ENCODE data around the gene MELK.

MELK gene

DNA sequence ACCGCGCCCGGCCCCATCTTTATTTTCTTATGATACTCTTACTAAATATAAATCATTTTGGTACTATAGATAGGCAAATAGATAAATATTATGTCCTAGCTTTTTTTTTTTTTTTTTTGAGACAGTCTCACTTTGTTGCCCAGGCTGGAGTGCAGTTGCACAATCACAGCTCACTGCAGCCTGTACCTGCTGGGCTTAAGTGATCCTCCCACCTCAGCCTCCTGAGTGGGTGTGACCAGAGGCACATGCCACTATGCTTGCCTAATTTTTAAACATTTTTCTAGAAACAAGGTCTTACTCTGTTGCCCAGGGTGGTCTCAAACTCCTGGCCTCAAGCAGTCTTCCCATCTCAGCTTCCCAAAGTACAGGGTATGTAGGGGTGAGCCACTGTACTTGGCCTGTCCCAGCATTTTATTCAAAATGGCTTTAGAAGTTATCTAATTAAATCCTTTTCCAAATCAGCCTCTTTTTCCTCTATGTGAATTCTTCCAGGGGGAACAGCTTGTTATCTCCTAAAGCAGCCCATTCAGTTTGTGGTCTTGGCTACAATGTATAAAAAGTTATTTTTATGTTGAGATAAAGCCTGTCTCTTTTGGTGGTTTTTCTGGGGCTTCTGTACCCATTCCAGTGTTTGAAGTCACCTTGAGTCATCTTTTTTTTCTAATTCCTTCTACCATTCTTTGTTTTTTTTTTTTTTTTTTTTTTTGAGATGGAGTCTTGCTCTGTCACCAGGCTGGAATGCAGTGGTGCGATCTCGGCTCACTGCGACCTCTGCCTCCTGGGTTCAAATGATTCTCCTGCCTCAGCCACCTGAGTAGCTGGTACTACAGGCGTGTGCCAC, 12.1 kb downstream of the MELK start:
- no peak for DNase-seq

- DNase-seq = no peak
Measured at GRCh38 chr9:36590231-36590630, 17.5 kb downstream of the MELK start.

DNA sequence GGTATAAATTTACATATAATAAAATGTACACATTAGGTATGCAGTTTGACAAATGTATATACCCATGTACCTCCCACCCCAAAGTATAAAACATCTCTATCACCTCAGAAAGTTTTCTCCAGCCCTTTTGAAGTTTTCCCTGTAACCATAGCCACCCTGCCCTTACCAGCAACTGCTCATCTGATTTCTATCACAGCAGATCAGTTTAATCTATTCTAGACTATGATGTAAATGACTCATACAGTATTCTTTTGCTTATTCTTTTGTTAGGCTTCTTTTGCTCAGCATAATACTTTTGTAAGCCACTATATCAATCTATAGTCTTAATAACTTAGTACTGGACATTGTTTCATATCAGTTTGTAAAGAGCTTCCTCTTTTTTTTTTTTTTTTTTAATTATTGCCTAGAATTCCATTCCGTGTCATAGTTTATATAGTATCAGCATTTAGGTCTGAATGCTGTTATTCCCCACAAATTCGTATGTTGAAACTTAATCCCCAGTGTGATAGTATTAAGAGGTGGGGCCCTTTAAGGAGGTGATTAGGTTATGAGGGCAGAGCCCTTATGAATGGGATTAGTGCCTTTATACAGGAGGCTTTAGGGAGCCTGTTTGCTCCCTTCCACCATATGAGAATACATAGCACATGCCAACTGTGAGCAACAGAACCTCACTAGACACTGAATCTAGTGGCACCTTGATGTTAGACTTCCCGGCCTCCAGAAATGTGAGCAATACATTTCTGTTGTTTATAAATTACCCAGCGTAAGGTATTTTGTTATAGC, 20.3 kb downstream of the MELK start:
- DNase-seq = no peak

GRCh38 chr9:36594213-36594612, 21.5 kb downstream of the MELK start:
- DNase-seq = no peak

DNA sequence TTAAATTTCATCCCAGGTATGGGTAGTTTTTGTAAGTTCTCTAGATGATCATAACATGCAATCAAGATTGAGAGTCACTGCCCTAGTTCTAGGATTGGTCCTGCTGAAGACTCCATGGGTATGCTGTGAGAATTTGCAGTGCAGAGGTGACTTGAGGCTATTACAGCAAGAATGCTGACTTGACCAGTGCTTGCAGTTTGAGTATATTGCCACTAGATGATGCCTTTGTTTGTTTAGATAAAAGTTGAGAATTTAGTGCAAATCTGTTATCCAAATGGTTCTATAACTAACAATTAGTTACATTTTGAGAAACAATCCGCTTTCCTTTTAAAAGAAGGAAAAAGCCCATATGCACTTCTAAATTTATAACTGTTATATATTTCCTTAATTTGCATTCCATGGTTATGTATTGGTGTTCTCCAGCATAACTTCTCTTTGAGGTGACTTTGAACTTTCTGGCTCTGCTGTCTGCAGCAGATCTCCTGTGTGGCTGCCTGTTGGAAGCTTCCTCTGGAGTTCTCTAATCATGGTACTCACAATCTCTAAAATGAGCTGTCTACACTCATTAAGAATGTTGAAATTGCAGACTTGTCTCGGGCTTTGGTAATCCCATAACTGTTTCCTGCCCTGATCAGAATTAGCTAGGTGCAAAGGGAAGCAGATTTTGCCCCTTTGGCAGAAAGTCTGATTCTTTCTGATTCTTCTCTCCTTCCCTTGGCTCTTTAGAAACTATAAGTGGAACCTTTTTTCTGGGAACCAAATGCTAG, 24.9 kb downstream of the MELK start:
- DNase-seq = no peak

DNA sequence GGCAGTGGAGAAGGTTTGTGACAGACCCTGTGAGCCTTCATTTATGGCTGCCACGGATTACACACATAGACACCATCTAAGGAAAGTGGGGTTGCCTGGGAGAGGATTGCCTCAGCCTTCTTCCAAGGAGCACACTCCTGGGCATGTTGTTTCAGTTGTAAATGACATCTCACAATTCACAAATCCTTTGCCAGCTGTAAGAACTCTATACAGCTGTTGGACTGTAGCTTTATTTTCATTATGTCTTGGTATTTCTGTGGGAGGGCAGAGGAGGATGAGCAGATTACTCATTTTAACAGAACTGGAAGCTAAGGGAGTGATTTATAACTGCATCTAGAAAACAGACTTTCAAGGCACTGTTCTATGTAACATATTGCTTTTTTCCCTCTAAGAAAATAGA, 25.6 kb downstream of the MELK start:
- DNase-seq = no peak

DNA sequence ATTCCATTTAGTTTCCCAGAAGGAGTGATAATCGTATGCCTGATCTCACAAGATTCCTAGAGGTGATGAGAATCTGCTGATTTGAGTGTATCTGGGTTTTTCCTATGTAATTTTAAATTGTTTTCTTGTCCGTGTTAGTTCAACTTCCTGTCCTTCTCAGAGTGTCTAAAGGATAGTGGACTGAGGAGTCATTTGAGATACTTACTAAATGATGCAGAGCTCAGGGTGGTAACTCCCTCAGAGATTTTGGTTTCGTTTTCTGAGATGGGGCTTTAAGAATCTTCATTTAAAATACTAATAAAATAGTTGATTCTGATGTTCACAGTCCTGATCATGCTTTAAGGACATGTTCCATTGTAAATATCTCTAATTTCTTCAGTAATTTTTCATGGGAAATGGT, 30.3 kb downstream of the MELK start:
- no peak for DNase-seq

DNA sequence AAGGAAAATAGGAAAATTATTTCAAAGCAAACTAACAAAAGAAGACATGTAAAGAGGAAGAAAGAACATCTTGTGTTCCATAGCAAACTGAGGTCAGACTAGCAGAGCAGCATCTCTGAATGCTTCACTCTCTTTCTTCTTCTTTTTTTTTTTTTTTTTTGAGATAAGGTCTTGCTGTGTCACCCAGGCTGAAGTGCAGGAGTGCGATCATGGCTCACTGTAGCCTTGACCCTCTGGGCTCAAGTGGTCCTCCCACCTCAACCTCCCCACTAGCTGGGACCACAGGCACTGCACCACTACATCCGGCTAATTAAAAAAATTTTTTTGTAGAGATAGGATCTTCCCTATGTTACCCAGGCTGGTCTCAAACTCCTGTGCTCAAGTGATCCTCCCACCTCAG, 36.6 kb downstream of the MELK start:
- no peak for DNase-seq

GRCh38 chr9:36622121-36622520, 49.4 kb downstream of the MELK start:
- no peak for DNase-seq

DNA sequence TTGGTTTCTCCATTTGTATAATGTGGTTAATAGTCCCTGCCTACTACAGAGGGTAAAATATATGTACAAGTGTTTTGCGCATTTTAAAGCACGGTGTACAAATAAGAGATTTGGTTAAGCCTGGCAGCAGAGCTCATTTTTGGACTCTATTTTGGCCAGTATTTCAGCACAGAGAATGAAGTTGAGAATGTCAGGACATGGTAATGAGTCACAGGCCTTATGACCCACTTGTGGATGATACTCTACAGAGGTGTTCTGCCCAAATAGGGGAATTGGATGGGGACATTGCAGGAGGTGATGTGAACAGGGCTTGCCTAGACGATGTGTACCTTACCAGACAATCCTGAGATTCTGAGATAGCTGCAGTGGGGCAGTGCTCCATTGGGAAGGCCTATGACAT, 50.6 kb downstream of the MELK start:
- DNase-seq = no peak

DNA sequence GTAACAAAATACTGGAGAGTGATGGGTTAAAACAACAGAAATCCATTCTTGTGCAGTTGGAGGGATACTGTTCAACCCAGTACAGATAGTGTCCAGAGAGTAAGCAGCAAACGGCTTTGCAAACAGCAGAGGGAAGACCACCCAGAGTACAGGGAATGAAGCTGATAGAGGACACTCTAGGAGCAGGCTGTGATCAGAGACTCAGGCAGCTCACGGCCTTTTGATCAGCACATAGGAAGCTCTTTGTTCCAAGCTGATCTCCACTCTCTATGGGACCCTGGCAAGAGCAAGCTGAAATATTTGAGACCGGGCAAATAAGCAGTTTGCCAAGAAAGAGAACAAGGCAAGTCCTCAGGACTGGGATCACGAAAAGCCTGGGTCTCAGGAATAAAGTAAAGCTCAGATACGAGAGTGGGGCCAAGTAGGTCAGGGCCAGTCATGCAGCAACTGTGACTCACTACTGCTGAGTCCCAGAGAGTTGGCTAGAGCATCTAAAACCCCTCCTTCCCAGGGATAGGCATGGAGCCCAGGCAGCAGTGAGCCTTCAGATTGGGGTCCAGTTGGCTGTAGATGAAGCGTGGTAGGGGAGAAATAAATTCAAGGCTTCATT, 52.4 kb downstream of the MELK start:
- no peak for DNase-seq

DNA sequence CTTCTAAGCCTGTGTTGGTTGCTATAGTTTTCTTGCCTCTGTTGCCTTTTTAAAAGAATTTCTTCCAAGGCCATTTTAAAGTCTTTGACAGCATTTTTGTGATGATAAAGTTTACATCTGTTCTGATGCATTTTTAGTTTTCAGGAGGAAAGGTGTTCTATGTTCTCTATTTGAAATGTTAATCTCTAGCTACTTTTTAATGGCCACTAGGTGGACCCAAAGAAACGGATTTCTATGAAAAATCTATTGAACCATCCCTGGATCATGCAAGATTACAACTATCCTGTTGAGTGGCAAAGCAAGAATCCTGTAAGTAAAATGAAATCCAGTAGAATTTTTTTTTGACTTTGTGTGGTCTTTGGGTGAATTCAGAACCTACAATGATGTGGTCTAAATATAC, 60.2 kb downstream of the MELK start:
- no peak for DNase-seq

DNA sequence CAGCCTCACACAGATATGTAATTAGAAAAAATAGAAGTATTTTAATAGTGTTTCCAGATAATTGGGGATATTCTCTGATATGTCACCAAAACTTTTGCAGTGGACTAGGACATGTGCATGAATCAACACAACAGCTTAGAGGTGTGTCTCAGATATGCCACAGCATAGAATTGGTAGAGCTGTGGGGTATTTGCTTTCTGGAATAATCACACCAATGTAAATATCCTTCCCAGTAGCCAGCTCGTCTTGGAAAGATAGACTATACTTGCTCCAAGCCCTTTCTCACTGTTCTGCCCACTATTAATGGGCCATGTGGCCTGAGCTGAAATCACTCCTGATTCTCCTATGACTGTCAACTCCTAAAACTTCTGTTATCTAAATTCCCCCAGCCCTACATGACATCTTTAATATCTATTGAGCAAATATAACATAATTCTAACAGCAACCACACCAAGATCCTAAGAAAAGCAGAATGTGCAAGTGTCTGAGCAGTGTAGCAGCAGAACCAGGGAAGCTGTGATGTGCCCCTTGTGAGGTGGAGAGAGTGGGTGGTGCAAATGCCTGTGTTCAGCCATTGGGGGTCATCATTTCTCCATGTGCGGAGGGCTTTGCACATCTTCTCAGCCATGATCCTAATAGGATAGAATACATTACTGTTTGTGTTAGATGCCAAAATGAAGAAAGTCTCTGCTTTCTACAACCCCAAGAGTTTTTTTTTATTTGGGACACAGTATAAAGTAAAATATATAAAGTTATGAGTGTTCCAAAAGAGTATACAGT, 65.0 kb downstream of the MELK start:
- DNase-seq = no peak

- DNase-seq = no peak
Measured at GRCh38 chr9:36640771-36641381, 68.2 kb downstream of the MELK start.

- DNase-seq = no peak
Measured at GRCh38 chr9:36642817-36643216, 70.1 kb downstream of the MELK start.

DNA sequence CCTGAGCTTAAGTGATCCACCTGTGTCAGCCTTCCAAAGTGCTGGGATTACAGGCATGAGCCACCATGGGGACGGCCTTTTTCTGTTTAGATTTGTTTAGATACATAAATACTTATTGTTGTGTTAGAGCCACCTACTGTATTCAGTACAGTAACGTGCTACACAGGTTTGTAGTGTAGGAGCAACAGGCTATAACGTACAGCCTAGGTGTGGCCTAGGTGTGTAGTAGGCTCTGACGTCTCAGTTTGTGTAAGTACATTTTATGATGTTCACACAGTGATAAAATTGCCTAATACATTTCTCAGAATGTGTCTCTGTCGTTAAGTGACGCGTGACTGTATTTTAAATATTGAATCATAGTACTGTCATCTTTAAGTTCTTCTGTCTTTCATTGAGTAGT, 84.1 kb downstream of the MELK start:
- no peak for DNase-seq

DNA sequence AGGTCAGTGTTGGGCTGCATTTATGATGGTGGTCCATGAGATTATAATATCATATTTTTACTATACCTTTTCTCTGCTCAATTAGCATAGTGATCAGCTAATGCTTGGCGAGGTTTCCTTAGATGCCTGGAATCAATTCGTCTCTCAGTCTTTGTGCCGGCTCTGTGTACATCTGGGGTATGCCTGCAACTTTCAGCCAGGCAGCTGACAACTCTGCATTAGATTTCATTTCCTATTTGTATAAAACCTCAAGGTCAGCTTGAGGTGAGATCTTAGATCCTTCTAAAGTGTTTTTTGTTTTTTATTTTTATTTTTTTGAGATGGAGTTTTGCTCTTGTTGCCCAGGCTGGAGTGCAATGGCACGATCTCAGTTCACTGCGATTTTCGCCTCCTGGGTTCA, 86.8 kb downstream of the MELK start:
- DNase-seq = no peak

DNA sequence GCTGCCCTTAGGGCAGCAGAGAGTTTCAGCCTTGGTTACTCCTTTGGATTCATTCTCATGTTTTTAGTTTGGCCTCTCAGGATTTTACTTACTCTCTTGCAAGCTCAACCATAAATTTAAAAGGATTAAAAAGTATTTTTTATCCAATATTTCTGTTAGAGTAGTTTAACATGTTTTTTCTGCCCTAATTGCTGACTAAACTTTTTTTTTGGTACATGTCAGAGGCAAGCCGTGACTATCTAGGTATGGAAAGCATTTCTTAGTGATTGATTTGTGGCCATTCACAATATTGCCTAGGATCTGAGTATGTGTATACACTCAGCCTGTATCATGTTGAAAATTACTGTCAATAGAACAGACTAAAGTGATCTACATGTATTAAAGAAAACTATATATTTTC, 92.1 kb downstream of the MELK start:
- DNase-seq = no peak

DNA sequence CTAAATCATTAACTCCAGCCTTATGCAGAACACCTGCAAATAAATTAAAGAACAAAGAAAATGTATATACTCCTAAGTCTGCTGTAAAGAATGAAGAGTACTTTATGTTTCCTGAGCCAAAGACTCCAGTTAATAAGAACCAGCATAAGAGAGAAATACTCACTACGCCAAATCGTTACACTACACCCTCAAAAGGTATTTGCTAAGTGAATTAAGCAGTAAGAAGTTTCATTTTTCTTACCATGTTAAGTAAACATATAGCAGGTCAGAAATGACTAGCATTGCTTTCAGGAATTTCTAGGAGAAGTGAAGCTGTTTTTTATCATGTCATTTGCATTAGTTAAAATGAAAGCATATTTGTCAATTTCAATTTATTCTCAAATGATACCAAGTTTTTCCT, 92.7 kb downstream of the MELK start:
- no peak for DNase-seq

DNA sequence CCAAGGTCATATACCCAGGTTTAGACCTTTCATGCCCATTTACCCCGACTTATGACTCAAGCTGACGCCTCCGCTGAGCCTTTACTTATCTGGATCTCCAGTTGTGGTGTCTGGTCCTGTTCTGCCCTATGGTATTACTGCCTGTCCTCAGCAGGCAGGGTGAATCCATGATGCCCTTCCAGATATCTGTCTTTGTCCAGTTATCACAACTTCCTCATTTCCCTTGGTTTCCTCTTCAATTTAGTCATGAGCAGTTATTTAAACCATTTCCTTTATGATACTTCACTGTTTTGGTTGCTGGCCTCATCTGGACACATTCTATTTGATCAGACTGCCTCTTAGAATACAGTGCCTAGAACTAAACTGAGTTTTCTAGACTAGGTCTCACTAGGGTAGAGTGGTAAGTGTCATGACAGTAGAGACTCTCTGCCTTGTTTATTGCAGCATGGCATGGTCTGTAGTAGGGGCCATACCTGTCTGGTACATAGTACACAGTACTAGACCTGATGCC, 93.3 kb downstream of the MELK start:
- DNase-seq = no peak

- DNase-seq = no peak
Measured at GRCh38 chr9:36671561-36671960, 98.9 kb downstream of the MELK start.

GRCh38 chr9:36676091-36676490, 103.4 kb downstream of the MELK start:
- DNase-seq = no peak
